ENCODE measurements around the gene SLC1A5.

The SLC1A5 gene

GRCh38 chr19:46798713-46799112 is 10.3 kb upstream of the SLC1A5 start:
- H3K9me2 ChIP-seq (ENCODE audit: low read depth, low read length), result no peaks in the 10 kb centered on the region
- no peak overlapping the region for H3K4me3 ChIP-seq (ENCODE audit: low read depth, low read length, poor library complexity, severe bottlenecking)
- no peak overlapping the region for H3K9ac ChIP-seq (ENCODE audit: low read length)
- H3K27ac ChIP-seq (ENCODE audit: low read depth, low read length, poor library complexity, severe bottlenecking), result no peak overlapping the region
- peaks cover 8% of the 10 kb centered on the region; the same call in 1 of the 2 replicates for H3K27me3 ChIP-seq (ENCODE audit: insufficient read depth, low read length)
- H3K4me1 ChIP-seq (ENCODE audit: insufficient read depth, low read length, severe bottlenecking), result no peaks in the 10 kb centered on the region
- no peak for TF ChIP-seq EZH2 (IDR thresholded peaks at IDR 0.05; ENCODE audit: borderline replicate concordance, low read length)
- TF ChIP-seq, protein P1, sequence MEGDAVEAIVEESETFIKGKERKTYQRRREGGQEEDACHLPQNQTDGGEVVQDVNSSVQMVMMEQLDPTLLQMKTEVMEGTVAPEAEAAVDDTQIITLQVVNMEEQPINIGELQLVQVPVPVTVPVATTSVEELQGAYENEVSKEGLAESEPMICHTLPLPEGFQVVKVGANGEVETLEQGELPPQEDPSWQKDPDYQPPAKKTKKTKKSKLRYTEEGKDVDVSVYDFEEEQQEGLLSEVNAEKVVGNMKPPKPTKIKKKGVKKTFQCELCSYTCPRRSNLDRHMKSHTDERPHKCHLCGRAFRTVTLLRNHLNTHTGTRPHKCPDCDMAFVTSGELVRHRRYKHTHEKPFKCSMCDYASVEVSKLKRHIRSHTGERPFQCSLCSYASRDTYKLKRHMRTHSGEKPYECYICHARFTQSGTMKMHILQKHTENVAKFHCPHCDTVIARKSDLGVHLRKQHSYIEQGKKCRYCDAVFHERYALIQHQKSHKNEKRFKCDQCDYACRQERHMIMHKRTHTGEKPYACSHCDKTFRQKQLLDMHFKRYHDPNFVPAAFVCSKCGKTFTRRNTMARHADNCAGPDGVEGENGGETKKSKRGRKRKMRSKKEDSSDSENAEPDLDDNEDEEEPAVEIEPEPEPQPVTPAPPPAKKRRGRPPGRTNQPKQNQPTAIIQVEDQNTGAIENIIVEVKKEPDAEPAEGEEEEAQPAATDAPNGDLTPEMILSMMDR (IDR thresholded peaks at IDR 0.05; ENCODE audit: low read length), result no peak
- H3F3A ChIP-seq (ENCODE audit: insufficient read depth, low read length), result no peaks in the 10 kb centered on the region
- no peaks in the 10 kb centered on the region for H4K20me1 ChIP-seq (ENCODE audit: insufficient read depth, low read length)
- no peaks in the 10 kb centered on the region for H3K36me3 ChIP-seq (ENCODE audit: insufficient read depth, low read length)
- H3K9me3 ChIP-seq (ENCODE audit: low read length), result no peaks in the 10 kb centered on the region
- no peak overlapping the region for H3K4me2 ChIP-seq (ENCODE audit: low read length)
- H2AFZ ChIP-seq (ENCODE audit: low read length), result no peak overlapping the region
- no peaks in the 10 kb centered on the region for H3K79me2 ChIP-seq (ENCODE audit: insufficient read depth, low read length)

DNA sequence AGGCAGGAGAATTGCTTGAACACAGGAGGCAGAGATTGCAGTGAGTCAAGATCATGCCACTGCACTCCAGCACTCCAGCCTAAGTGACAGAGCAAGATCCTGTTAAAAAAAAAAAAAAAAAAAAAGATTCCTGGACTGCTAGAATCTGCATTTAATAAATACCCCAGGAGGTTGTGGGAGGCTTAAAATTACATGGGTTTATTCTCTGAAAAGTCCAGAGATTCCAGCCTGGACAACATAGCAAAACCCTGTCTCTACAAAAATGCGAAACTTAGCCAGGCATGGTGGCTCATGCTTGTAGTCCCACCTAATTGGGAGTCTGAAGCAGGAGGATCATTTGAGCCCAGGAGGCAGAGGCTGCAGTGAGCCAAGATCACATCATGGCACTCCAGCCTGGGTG is 9.5 kb upstream of the SLC1A5 start:
- Histone ChIP-seq H3K36me3 (ENCODE audit: insufficient read depth, low read length) (no peaks in the 10 kb centered on the region), H4K20me1 (ENCODE audit: insufficient read depth, low read length) (no peaks in the 10 kb centered on the region), H3K9me2 (ENCODE audit: low read depth, low read length) (no peaks in the 10 kb centered on the region), H3K27me3 (ENCODE audit: insufficient read depth, low read length) (peaks cover 8% of the 10 kb centered on the region; the same call in 1 of the 2 replicates), H3K4me1 (ENCODE audit: insufficient read depth, low read length, severe bottlenecking) (no peaks in the 10 kb centered on the region), H3K9ac (ENCODE audit: low read length) (no peak overlapping the region), H3K4me2 (ENCODE audit: low read length) (no peak overlapping the region), H3K4me3 (ENCODE audit: low read depth, low read length, poor library complexity, severe bottlenecking) (no peak overlapping the region), H3K27ac (ENCODE audit: low read depth, low read length, poor library complexity, severe bottlenecking) (no peak overlapping the region), H3K9me3 (ENCODE audit: low read length) (no peaks in the 10 kb centered on the region), H2AFZ (ENCODE audit: low read length) (no peak overlapping the region), H3F3A (ENCODE audit: insufficient read depth, low read length) (no peaks in the 10 kb centered on the region), H3K79me2 (ENCODE audit: insufficient read depth, low read length) (no peaks in the 10 kb centered on the region)
- TF ChIP-seq EZH2 (IDR thresholded peaks at IDR 0.05; ENCODE audit: borderline replicate concordance, low read length), result no peak
- TF ChIP-seq, protein P1 (IDR thresholded peaks at IDR 0.05; ENCODE audit: low read length), result no peak

- no peaks in the 10 kb centered on the region for H3F3A ChIP-seq (ENCODE audit: insufficient read depth, low read length)
- H3K4me1 ChIP-seq (ENCODE audit: insufficient read depth, low read length, severe bottlenecking), result no peaks in the 10 kb centered on the region
- no peak overlapping the region for H3K27ac ChIP-seq (ENCODE audit: low read depth, low read length, poor library complexity, severe bottlenecking)
- H3K4me3 ChIP-seq (ENCODE audit: low read depth, low read length, poor library complexity, severe bottlenecking), result no peak overlapping the region
- peaks cover 13% of the 10 kb centered on the region for H3K79me2 ChIP-seq (ENCODE audit: insufficient read depth, low read length)
- no peaks in the 10 kb centered on the region for H3K36me3 ChIP-seq (ENCODE audit: insufficient read depth, low read length)
- H2AFZ ChIP-seq (ENCODE audit: low read length), result no peak overlapping the region
- H3K9ac ChIP-seq (ENCODE audit: low read length), result no peak overlapping the region
- peaks cover 8% of the 10 kb centered on the region; the same call in 1 of the 2 replicates for H3K27me3 ChIP-seq (ENCODE audit: insufficient read depth, low read length)
- H3K4me2 ChIP-seq (ENCODE audit: low read length), result no peak overlapping the region
- H3K9me2 ChIP-seq (ENCODE audit: low read depth, low read length), result no peaks in the 10 kb centered on the region
- no peaks in the 10 kb centered on the region for H4K20me1 ChIP-seq (ENCODE audit: insufficient read depth, low read length)
- TF ChIP-seq, protein P1 (IDR thresholded peaks at IDR 0.05; ENCODE audit: low read length), result no peak
- no peak for TF ChIP-seq EZH2 (IDR thresholded peaks at IDR 0.05; ENCODE audit: borderline replicate concordance, low read length)
- H3K9me3 ChIP-seq (ENCODE audit: low read length), result no peaks in the 10 kb centered on the region
Observed at GRCh38 chr19:46791944-46792343, 3.5 kb upstream of the SLC1A5 start.
